GM23338 (cell line): ENCODE results near the gene GAA. TPM values are rescaled to one million over a fixed set of nuclear protein-coding genes. Genes with fewer than 3 reads are reported as not detected.

Experiments used
- ATAC-seq: fragments of 200-7000 bp; cut with Tn5 transposase; 3 replicates; pipeline ENCODE4 v1.9.1; 2020
- DNase-seq: peaks from one replicate; pipeline ENCODE4 v3.0.0-alpha.2; 2015; ENCODE audit warnings: low spot score
- H2AFZ ChIP-seq: fragments of 200-600 bp; sonication (generic); 2 replicates; pipeline ENCODE4 v1.8.0; 2016; ENCODE audit warnings: antibody characterized with exemption, mild to moderate bottlenecking, moderate library complexity
- H3F3A ChIP-seq: fragments of 200-600 bp; sonication (generic); replicated peaks from 2 replicates; pipeline ENCODE4 v1.8.0; 2017; ENCODE audit warnings: antibody characterized with exemption, mixed run types, low read depth
- H3K27ac ChIP-seq: fragments of 200-600 bp; sonication (generic); 2 replicates; pipeline ENCODE4 v1.6.1; 2016; ENCODE audit warnings: low read depth
- H3K27me3 ChIP-seq: fragments of 200-600 bp; sonication (generic); 2 replicates; pipeline ENCODE4 v1.8.0; 2016; ENCODE audit warnings: mild to moderate bottlenecking, mixed run types, moderate library complexity; ENCODE audit not compliant: insufficient read depth
- H3K36me3 ChIP-seq: fragments of 200-600 bp; sonication (generic); 2 replicates; pipeline ENCODE4 v1.8.0; 2016; ENCODE audit warnings: mild to moderate bottlenecking; ENCODE audit not compliant: insufficient read depth
- H3K4me1 ChIP-seq: fragments of 200-600 bp; sonication (generic); 2 replicates; pipeline ENCODE4 v1.8.0; 2016; ENCODE audit warnings: mild to moderate bottlenecking, moderate library complexity; ENCODE audit not compliant: insufficient read depth
- H3K4me2 ChIP-seq: fragments of 200-600 bp; sonication (generic); 2 replicates; pipeline ENCODE4 v1.7.1; 2017; ENCODE audit warnings: mixed run types
- H3K4me3 ChIP-seq: fragments of 200-600 bp; sonication (generic); 2 replicates; pipeline ENCODE4 v1.6.1; 2016; ENCODE audit warnings: mixed run types
- H3K79me2 ChIP-seq: fragments of 200-600 bp; sonication (generic); replicated peaks from 2 replicates; pipeline ENCODE4 v1.8.0; 2017; ENCODE audit warnings: mild to moderate bottlenecking; ENCODE audit not compliant: insufficient read depth
- H3K9me2 ChIP-seq: fragments of 200-600 bp; sonication (generic); 2 replicates; pipeline ENCODE4 v1.8.0; 2017; ENCODE audit not compliant: insufficient read depth
- H4K20me1 ChIP-seq: fragments of 200-600 bp; sonication (generic); replicated peaks from 2 replicates; pipeline ENCODE4 v1.8.0; 2017; ENCODE audit warnings: mild to moderate bottlenecking; ENCODE audit not compliant: insufficient read depth
- H3K27ac Mint-ChIP-seq: 2 replicates; pipeline ENCODE4 v1.8.0; 2020; ENCODE audit warnings: inconsistent platforms, mild to moderate bottlenecking, moderate library complexity, mixed read lengths
- H3K27me3 Mint-ChIP-seq: 3 replicates; pipeline ENCODE4 v1.8.0; 2022; ENCODE audit warnings: low read depth, mild to moderate bottlenecking, moderate library complexity, mixed read lengths, inconsistent platforms; ENCODE audit not compliant: insufficient read depth, poor library complexity
- H3K36me3 Mint-ChIP-seq: 3 replicates; pipeline ENCODE4 v1.8.0; 2021; ENCODE audit warnings: low read depth, mild to moderate bottlenecking, inconsistent platforms, moderate library complexity, mixed read lengths
- H3K4me1 Mint-ChIP-seq: 3 replicates; pipeline ENCODE4 v1.8.0; 2020; ENCODE audit warnings: mild to moderate bottlenecking, inconsistent platforms, mixed read lengths
- H3K4me3 Mint-ChIP-seq: 3 replicates; pipeline ENCODE4 v1.8.0; 2021; ENCODE audit warnings: moderate library complexity, mild to moderate bottlenecking, inconsistent platforms, mixed read lengths
- H3K9me3 Mint-ChIP-seq: 3 replicates; pipeline ENCODE4 v1.8.0; 2020; ENCODE audit warnings: moderate library complexity, mild to moderate bottlenecking, inconsistent platforms, mixed read lengths
- CREB1 ChIP-seq: fragments of 250-450 bp; sonication (Bioruptor Pico); IDR thresholded peaks from 2 replicates; pipeline ENCODE4 v1.5.0; 2020; ENCODE audit warnings: low read depth, mild to moderate bottlenecking, moderate library complexity
- EZH2phosphoT487 ChIP-seq: fragments of 200-600 bp; sonication (generic); IDR thresholded peaks from one replicate; pipeline ENCODE4 v1.8.1; 2018; ENCODE audit warnings: antibody characterized with exemption; ENCODE audit not compliant: unreplicated experiment
- NANOG ChIP-seq: IDR thresholded peaks from 2 replicates; pipeline ENCODE4 v1.6.1; 2016; ENCODE audit warnings: antibody characterized with exemption, borderline replicate concordance
- STAT1 ChIP-seq: IDR thresholded peaks from one replicate; pipeline ENCODE4 v1.6.1; 2016; ENCODE audit warnings: antibody characterized with exemption; ENCODE audit not compliant: unreplicated experiment
- ZNF114 ChIP-seq: fragments of 250-450 bp; sonication (Bioruptor Pico); IDR thresholded peaks from 2 replicates; pipeline ENCODE4 v1.5.0; 2020; ENCODE audit warnings: mild to moderate bottlenecking, moderate library complexity
- ZNF331 ChIP-seq: fragments of 250-450 bp; sonication (Bioruptor Pico); IDR thresholded peaks from 2 replicates; pipeline ENCODE4 v1.5.0; 2020; ENCODE audit warnings: low read depth, mild to moderate bottlenecking, moderate library complexity
- polyA plus RNA-seq: library from polyadenylated mRNA; unstranded; fragments of >200 nt; fragmentation: Nextera tagmentation; extraction: Ambion mirVana; gene quantifications from 2 replicates; pipeline ENCODE4 v1.2.1, GENCODE V29; 2016
- total RNA-seq: library from RNA; depleted of rRNA; stranded (reverse); fragments of >200 nt; shearing (Covaris generic); gene quantifications from 2 replicates; pipeline ENCODE4 v1.2.3, GENCODE V29; 2014
- TF ChIP-seq, protein P1 (sequence below): IDR thresholded peaks from 2 replicates; pipeline ENCODE4 v1.6.1; 2016; ENCODE audit warnings: antibody characterized with exemption
- TF ChIP-seq, protein P2 (sequence below): fragments of 250-450 bp; sonication (Bioruptor Pico); IDR thresholded peaks from 2 replicates; pipeline ENCODE4 v1.5.0; 2020; ENCODE audit warnings: mild to moderate bottlenecking, moderate library complexity

GAA gene
- total and polyA plus RNA-seq, 2 experiments from 2014 or later = 72.5 to 98.1 TPM

DNA sequence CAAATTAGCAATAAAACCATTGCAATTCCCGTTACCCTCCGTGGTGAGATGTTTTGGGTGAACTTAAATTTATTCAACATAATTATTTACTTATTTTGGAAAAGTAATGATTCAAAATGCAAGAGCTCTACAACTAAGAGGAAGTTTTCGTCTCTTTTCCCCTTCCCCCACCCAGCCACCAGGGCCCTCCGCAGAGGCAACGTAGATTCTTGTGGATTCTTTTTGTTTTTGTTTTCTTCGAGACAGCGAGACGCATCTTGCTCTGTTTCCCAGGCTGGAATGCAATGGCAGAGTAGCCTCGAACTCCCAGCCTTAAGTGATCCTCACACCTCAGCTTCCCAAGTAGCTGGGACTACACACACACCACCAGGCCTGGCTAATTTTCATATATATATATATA lies 45.8 kb upstream of the GAA start:
- H3K9me3 Mint-ChIP-seq = no peaks in the 10 kb centered on the region

DNA sequence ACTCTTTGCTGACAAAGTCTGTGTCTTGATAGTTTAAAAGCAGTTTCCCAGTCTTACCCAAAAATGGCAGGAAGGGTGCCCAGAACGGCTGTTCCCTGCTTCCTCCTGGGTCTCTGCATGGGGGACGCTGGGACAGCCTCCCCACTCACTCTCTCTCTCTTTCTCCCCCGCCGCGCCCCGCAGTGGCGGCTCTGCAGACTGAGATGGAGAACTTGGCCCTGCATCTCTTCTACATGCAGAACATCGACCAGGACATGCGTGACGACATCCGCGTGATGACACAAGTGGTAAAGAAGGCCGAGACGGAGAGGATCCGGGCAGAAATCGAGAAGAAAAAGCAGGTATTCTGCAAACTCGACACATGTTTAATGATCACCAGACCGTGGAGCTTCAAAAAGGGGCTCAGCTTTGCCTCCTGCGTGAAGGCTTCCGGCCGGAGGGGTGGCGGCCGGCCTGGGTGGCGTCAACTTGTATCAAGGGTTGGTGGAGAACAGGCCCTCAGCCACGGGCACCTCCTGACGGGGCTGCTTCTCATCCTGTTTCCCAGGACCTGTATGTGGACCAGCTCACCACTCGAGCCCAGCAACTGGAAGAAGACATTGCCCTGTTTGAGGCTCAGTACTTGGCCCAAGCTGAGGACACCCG lies 42.9 kb upstream of the GAA start:
- no peaks in the 10 kb centered on the region for H3K79me2 ChIP-seq
- H3K9me2 ChIP-seq = no peaks in the 10 kb centered on the region
- 0 out of 2 replicates have a peak, but pooled peaks cover 4% of the 10 kb centered on the region for H3F3A ChIP-seq
- no peak overlapping the region for H3K4me3 ChIP-seq
- DNase-seq = no peak
- H3K27ac ChIP-seq = no peak overlapping the region
- Mint-ChIP-seq H3K36me3 (no peaks in the 10 kb centered on the region; the same call in 1 of the 3 replicates), H3K9me3 (no peaks in the 10 kb centered on the region), H3K27ac (no peak overlapping the region), H3K4me1 (peaks cover 17% of the 10 kb centered on the region), H3K27me3 (peaks cover 10% of the 10 kb centered on the region), H3K4me3 (no peak overlapping the region)
- peaks cover 6% of the 10 kb centered on the region for H3K4me1 ChIP-seq
- no peaks in the 10 kb centered on the region for H3K36me3 ChIP-seq
- H4K20me1 ChIP-seq = no peaks in the 10 kb centered on the region
- no peak overlapping the region for H2AFZ ChIP-seq
- H3K27me3 ChIP-seq = no peaks in the 10 kb centered on the region
- no peak overlapping the region for H3K4me2 ChIP-seq
- ATAC-seq = no peak
- TF ChIP-seq, protein P1, sequence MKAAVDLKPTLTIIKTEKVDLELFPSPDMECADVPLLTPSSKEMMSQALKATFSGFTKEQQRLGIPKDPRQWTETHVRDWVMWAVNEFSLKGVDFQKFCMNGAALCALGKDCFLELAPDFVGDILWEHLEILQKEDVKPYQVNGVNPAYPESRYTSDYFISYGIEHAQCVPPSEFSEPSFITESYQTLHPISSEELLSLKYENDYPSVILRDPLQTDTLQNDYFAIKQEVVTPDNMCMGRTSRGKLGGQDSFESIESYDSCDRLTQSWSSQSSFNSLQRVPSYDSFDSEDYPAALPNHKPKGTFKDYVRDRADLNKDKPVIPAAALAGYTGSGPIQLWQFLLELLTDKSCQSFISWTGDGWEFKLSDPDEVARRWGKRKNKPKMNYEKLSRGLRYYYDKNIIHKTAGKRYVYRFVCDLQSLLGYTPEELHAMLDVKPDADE = no peak
- no peak for TF ChIP-seq EZH2phosphoT487
- TF ChIP-seq NANOG = no peak
- TF ChIP-seq CREB1 (CRISPR knock-in tag) = no peak
- TF ChIP-seq ZNF114 (CRISPR knock-in tag) = no peak
- TF ChIP-seq, protein P2, sequence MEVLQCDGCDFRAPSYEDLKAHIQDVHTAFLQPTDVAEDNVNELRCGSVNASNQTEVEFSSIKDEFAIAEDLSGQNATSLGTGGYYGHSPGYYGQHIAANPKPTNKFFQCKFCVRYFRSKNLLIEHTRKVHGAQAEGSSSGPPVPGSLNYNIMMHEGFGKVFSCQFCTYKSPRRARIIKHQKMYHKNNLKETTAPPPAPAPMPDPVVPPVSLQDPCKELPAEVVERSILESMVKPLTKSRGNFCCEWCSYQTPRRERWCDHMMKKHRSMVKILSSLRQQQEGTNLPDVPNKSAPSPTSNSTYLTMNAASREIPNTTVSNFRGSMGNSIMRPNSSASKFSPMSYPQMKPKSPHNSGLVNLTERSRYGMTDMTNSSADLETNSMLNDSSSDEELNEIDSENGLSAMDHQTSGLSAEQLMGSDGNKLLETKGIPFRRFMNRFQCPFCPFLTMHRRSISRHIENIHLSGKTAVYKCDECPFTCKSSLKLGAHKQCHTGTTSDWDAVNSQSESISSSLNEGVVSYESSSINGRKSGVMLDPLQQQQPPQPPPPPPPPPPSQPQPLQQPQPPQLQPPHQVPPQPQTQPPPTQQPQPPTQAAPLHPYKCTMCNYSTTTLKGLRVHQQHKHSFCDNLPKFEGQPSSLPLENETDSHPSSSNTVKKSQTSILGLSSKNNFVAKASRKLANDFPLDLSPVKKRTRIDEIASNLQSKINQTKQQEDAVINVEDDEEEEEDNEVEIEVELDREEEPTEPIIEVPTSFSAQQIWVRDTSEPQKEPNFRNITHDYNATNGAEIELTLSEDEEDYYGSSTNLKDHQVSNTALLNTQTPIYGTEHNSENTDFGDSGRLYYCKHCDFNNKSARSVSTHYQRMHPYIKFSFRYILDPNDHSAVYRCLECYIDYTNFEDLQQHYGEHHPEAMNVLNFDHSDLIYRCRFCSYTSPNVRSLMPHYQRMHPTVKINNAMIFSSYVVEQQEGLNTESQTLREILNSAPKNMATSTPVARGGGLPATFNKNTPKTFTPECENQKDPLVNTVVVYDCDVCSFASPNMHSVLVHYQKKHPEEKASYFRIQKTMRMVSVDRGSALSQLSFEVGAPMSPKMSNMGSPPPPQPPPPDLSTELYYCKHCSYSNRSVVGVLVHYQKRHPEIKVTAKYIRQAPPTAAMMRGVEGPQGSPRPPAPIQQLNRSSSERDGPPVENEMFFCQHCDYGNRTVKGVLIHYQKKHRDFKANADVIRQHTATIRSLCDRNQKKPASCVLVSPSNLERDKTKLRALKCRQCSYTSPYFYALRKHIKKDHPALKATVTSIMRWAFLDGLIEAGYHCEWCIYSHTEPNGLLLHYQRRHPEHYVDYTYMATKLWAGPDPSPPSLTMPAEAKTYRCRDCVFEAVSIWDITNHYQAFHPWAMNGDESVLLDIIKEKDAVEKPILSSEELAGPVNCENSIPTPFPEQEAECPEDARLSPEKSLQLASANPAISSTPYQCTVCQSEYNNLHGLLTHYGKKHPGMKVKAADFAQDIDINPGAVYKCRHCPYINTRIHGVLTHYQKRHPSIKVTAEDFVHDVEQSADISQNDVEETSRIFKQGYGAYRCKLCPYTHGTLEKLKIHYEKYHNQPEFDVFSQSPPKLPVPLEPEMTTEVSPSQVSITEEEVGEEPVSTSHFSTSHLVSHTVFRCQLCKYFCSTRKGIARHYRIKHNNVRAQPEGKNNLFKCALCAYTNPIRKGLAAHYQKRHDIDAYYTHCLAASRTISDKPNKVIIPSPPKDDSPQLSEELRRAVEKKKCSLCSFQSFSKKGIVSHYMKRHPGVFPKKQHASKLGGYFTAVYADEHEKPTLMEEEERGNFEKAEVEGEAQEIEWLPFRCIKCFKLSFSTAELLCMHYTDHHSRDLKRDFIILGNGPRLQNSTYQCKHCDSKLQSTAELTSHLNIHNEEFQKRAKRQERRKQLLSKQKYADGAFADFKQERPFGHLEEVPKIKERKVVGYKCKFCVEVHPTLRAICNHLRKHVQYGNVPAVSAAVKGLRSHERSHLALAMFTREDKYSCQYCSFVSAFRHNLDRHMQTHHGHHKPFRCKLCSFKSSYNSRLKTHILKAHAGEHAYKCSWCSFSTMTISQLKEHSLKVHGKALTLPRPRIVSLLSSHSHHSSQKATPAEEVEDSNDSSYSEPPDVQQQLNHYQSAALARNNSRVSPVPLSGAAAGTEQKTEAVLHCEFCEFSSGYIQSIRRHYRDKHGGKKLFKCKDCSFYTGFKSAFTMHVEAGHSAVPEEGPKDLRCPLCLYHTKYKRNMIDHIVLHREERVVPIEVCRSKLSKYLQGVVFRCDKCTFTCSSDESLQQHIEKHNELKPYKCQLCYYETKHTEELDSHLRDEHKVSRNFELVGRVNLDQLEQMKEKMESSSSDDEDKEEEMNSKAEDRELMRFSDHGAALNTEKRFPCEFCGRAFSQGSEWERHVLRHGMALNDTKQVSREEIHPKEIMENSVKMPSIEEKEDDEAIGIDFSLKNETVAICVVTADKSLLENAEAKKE (CRISPR knock-in tag) = no peak
- TF ChIP-seq ZNF331 (CRISPR knock-in tag) = no peak

More for the DNA sequence above, 45.8 kb upstream of the GAA start:
- ATAC-seq = peak; percentile 60
- H2AFZ ChIP-seq = no peak overlapping the region
- DNase-seq = peak; percentile 71
- H4K20me1 ChIP-seq = no peaks in the 10 kb centered on the region
- H3K36me3 Mint-ChIP-seq = peaks cover 6% of the 10 kb centered on the region; the same call in 2 of the 3 replicates
- H3K27ac ChIP-seq = no peak overlapping the region
- H3K4me3 ChIP-seq = no peak overlapping the region
- no peak overlapping the region for H3K4me3 Mint-ChIP-seq
- no peak for TF ChIP-seq STAT1
- TF ChIP-seq, protein P1 = no peak
- 0 out of 2 replicates have a peak overlapping the region, but pooled peaks have one; percentile 5 for H3K4me2 ChIP-seq
- peaks cover 5% of the 10 kb centered on the region for H3K27me3 Mint-ChIP-seq
- H3K4me1 Mint-ChIP-seq = peaks cover 20% of the 10 kb centered on the region
- H3K79me2 ChIP-seq = no peaks in the 10 kb centered on the region
- no peaks in the 10 kb centered on the region for H3K36me3 ChIP-seq
- H3K4me1 ChIP-seq = peaks cover 6% of the 10 kb centered on the region
- 0 out of 2 replicates have a peak, but pooled peaks cover 1% of the 10 kb centered on the region for H3F3A ChIP-seq
- H3K27ac Mint-ChIP-seq = no peak overlapping the region
- H3K9me2 ChIP-seq = no peaks in the 10 kb centered on the region
- no peaks in the 10 kb centered on the region for H3K27me3 ChIP-seq
